Measurements from ENCODE around the gene GIGYF2. TPM values are rescaled to one million over a fixed set of nuclear protein-coding genes. Genes with fewer than 3 reads are reported as not detected.

The GIGYF2 gene
- total and polyA plus RNA-seq, 8 donors = 7.1 to 158 (median 75.0) TPM

GRCh38 chr2:232859385-232859916 is 162.3 kb downstream of the GIGYF2 start:
- Histone ChIP-seq H3K27ac (no peak overlapping the region), H3K9me3 (no peaks in the 10 kb centered on the region), H3K4me3 (no peak overlapping the region), H3K4me1 (peaks cover 0 to 3% (median 0%) of the 10 kb centered on the region in 4 donors), H3K27me3 (no peaks in the 10 kb centered on the region), H3K36me3 (peaks cover 33 to 76% (median 69%) of the 10 kb centered on the region in 4 donors)
- 95 to 100% (median 98%) methylated on average over 4 of the region's 4 CpGs for WGBS, 5 donors
- TF ChIP-seq POLR2AphosphoS5 (IDR thresholded peaks at IDR 0.05) (no peak), POLR2A (IDR thresholded peaks at IDR 0.05) (no peak), EP300 (IDR thresholded peaks at IDR 0.05) (no peak)
- TF ChIP-seq, protein P1, sequence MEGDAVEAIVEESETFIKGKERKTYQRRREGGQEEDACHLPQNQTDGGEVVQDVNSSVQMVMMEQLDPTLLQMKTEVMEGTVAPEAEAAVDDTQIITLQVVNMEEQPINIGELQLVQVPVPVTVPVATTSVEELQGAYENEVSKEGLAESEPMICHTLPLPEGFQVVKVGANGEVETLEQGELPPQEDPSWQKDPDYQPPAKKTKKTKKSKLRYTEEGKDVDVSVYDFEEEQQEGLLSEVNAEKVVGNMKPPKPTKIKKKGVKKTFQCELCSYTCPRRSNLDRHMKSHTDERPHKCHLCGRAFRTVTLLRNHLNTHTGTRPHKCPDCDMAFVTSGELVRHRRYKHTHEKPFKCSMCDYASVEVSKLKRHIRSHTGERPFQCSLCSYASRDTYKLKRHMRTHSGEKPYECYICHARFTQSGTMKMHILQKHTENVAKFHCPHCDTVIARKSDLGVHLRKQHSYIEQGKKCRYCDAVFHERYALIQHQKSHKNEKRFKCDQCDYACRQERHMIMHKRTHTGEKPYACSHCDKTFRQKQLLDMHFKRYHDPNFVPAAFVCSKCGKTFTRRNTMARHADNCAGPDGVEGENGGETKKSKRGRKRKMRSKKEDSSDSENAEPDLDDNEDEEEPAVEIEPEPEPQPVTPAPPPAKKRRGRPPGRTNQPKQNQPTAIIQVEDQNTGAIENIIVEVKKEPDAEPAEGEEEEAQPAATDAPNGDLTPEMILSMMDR (IDR thresholded peaks at IDR 0.05) = no peak
- intact Hi-C loops (cut with DNase I; ENCODE audit: low total_unique reads) = no loop called here
- DNase-seq = no peak

- TF ChIP-seq POLR2A (IDR thresholded peaks at IDR 0.05) (no peak), POLR2AphosphoS5 (IDR thresholded peaks at IDR 0.05) (no peak), EP300 (IDR thresholded peaks at IDR 0.05) (no peak)
- TF ChIP-seq, protein P1 (IDR thresholded peaks at IDR 0.05) = no peak
- Histone ChIP-seq H3K27me3 (no peaks in the 10 kb centered on the region), H3K9me3 (no peaks in the 10 kb centered on the region), H3K4me3 (no peak overlapping the region), H3K36me3 (peaks cover 33 to 65% (median 62%) of the 10 kb centered on the region in 4 donors), H3K4me1 (no peaks in the 10 kb centered on the region), H3K27ac (no peak overlapping the region)
- WGBS, 5 donors = 86 to 92% (median 89%) methylated on average over 9 of the region's 9 CpGs
- no peak for DNase-seq
- intact Hi-C loops (cut with DNase I; ENCODE audit: low total_unique reads) = no loop called here
Measured at GRCh38 chr2:232860593-232861241, 163.6 kb downstream of the GIGYF2 start.

DNA sequence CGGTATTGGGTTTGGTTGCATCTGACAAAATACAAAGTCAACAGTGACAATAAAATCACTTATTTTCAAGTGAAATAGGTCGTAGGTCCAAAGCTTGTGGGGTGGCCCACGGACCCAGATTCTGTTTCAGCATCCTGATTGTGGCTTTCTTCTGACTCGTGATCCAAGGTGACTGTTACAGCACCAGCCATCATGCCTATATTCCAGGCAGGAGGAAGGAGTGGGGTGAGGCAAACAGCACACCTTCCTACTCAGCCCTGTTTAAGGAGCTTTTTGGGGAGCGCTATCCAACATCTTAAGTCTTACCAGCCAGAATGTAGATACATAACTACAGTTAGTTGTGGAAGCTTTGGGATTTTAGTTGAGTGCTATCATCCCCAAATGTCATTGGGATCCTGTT is 164.2 kb downstream of the GIGYF2 start:
- no peaks in the 10 kb centered on the region for H3K27me3 ChIP-seq
- TF ChIP-seq, protein P1 (IDR thresholded peaks at IDR 0.05) = no peak
- TF ChIP-seq POLR2A (IDR thresholded peaks at IDR 0.05) (no peak), EP300 (IDR thresholded peaks at IDR 0.05) (no peak), POLR2AphosphoS5 (IDR thresholded peaks at IDR 0.05) (no peak)
- no peak for DNase-seq
- H3K36me3 ChIP-seq = peaks cover 28 to 59% (median 56%) of the 10 kb centered on the region in 4 donors
- no peaks in the 10 kb centered on the region for H3K9me3 ChIP-seq
- intact Hi-C loops (cut with DNase I; ENCODE audit: low total_unique reads) = no loop called here
- 96 to 99% (median 97%) methylated on average over 5 of the region's 5 CpGs for WGBS, 5 donors
- no peaks in the 10 kb centered on the region for H3K4me1 ChIP-seq
- no peak overlapping the region for H3K4me3 ChIP-seq
- no peak overlapping the region for H3K27ac ChIP-seq

- Histone ChIP-seq H3K4me1 (no peaks in the 10 kb centered on the region), H3K9me3 (no peaks in the 10 kb centered on the region), H3K27ac (no peak overlapping the region), H3K4me3 (no peak overlapping the region), H3K36me3 (peaks cover 4 to 33% (median 29%) of the 10 kb centered on the region in 4 donors), H3K27me3 (no peaks in the 10 kb centered on the region)
- intact Hi-C loops (cut with DNase I; ENCODE audit: low total_unique reads) = no loop called here
- TF ChIP-seq POLR2AphosphoS5 (IDR thresholded peaks at IDR 0.05) = no peak
- TF ChIP-seq, protein P1 (IDR thresholded peaks at IDR 0.05) = no peak
- TF ChIP-seq POLR2A (IDR thresholded peaks at IDR 0.05) = no peak
- no peak for TF ChIP-seq EP300 (IDR thresholded peaks at IDR 0.05)
- 93 to 98% (median 96%) methylated on average over 2 of the region's 2 CpGs for WGBS, 5 donors
- no peak for DNase-seq
Measured at GRCh38 chr2:232863996-232864395, 166.9 kb downstream of the GIGYF2 start.
